B cell (primary cell): ENCODE data around the gene ZNF212. TPM values are rescaled to one million over a fixed set of nuclear protein-coding genes. Genes with fewer than 3 reads are reported as not detected.

Experiments used
- ATAC-seq: fragments of 200-7000 bp; cut with Tn5 transposase; one replicate; pipeline ENCODE4 v1.10.0; 2021; ENCODE audit warnings: low read depth, mild to moderate bottlenecking, moderate number of reproducible peaks, moderate library complexity
- CTCF ChIA-PET: fragments of 350-600 bp; sonication (Branson Sonifier 250); formaldehyde crosslinking; loops from one replicate; lab custom pipeline; 2021; ENCODE audit warnings: antibody characterized with exemption, inconsistent platforms; lab: Charles Lee
- POLR2A ChIA-PET: fragments of 350-600 bp; sonication (Branson Sonifier 250); formaldehyde crosslinking; loops from one replicate; lab custom pipeline; 2021; ENCODE audit warnings: antibody characterized with exemption; lab: Charles Lee
- DNase-seq: peaks from one replicate; pipeline ENCODE4 v3.0.0; 2013
- H2AFZ ChIP-seq: 2 replicates; pipeline ENCODE4 v1.6.1; 2012; ENCODE audit warnings: mild to moderate bottlenecking, low read depth, low read length; ENCODE audit not compliant: insufficient read depth, poor library complexity, severe bottlenecking
- H3K27ac ChIP-seq, 2 donors: 1 replicate in 1 of 2; 2 replicates in 1 of 2; pipeline ENCODE4 v1.5.1; 2012 to 2013; ENCODE audit warnings: low read length in 2 of 2, mild to moderate bottlenecking in 2 of 2, moderate library complexity in 1 of 2
- H3K27me3 ChIP-seq, 4 experiments: fragments of 200-600 bp in 1 of 4; sonication (generic) in 1 of 4; replicated peaks in 1 of 4; 1 replicate in 2 of 4; 2 replicates in 2 of 4; pipeline versions ENCODE4 v1.6.1 to v1.7.0; 2013 to 2016; ENCODE audit warnings: low read length in 3 of 4, mild to moderate bottlenecking in 2 of 4, mixed read lengths in 1 of 4, moderate library complexity in 1 of 4; ENCODE audit not compliant: insufficient read depth in 4 of 4, control insufficient read depth in 3 of 4; ENCODE audit errors: control extremely low read depth in 1 of 4
- H3K36me3 ChIP-seq, 2 experiments: replicated peaks in 1 of 2; 1 replicate in 1 of 2; 2 replicates in 1 of 2; pipeline versions ENCODE4 v1.6.1 to v1.7.1; 2013; ENCODE audit warnings: low read length in 1 of 2; ENCODE audit not compliant: insufficient read depth in 2 of 2, control insufficient read depth in 1 of 2; ENCODE audit errors: control extremely low read depth in 1 of 2, extremely low read depth in 1 of 2
- H3K4me1 ChIP-seq, 2 donors: fragments of 200-600 bp in 1 of 2; sonication (generic) in 1 of 2; 1 replicate in 1 of 2; 2 replicates in 1 of 2; pipeline versions ENCODE4 v1.5.1 to v1.6.1; 2013 to 2017; ENCODE audit warnings: low read length in 2 of 2; ENCODE audit not compliant: control insufficient read depth in 2 of 2, insufficient read depth in 2 of 2
- H3K4me2 ChIP-seq: replicated peaks from 2 replicates; pipeline ENCODE3; 2012; ENCODE audit warnings: mild to moderate bottlenecking, low read depth, low read length; ENCODE audit not compliant: poor library complexity, severe bottlenecking
- H3K4me3 ChIP-seq, 5 experiments: fragments of 200-600 bp in 1 of 5; sonication (generic) in 1 of 5; 1 replicate in 3 of 5; 2 replicates in 2 of 5; pipeline versions ENCODE4 v1.5.1 to v1.7.0; 2011 to 2016; ENCODE audit warnings: low read length in 4 of 5, mild to moderate bottlenecking in 4 of 5, low read depth in 2 of 5, control low read depth in 1 of 5, moderate library complexity in 1 of 5; ENCODE audit not compliant: insufficient read depth in 1 of 5; ENCODE audit errors: control extremely low read depth in 1 of 5, extremely low read depth in 1 of 5
- H3K79me2 ChIP-seq: fragments of 200-600 bp; sonication (generic); one replicate; pipeline ENCODE4 v1.6.0; 2016; ENCODE audit warnings: low read length; ENCODE audit not compliant: control insufficient read depth, insufficient read depth
- H3K9ac ChIP-seq: fragments of 200-600 bp; sonication (generic); 2 replicates; pipeline ENCODE4 v1.6.1; 2017; ENCODE audit warnings: mild to moderate bottlenecking, low read length, moderate library complexity
- H3K9me3 ChIP-seq, 3 donors: one replicate each; pipeline versions ENCODE4 v1.6.1 to v1.7.1; 2013; ENCODE audit warnings: low read length in 2 of 3; ENCODE audit not compliant: control insufficient read depth in 2 of 3, insufficient read depth in 1 of 3; ENCODE audit errors: control extremely low read depth in 1 of 3
- H4K20me1 ChIP-seq: 2 replicates; pipeline ENCODE4 v1.6.0; 2012; ENCODE audit warnings: mild to moderate bottlenecking, low read length; ENCODE audit not compliant: insufficient read depth, control insufficient read depth, poor library complexity, severe bottlenecking
- H3K27ac Mint-ChIP-seq: one replicate; pipeline ENCODE4 v1.8.0; 2021; ENCODE audit warnings: mixed read lengths
- H3K27me3 Mint-ChIP-seq: one replicate; pipeline ENCODE4 v1.8.0; 2021; ENCODE audit warnings: mixed read lengths
- H3K4me1 Mint-ChIP-seq: one replicate; pipeline ENCODE4 v1.8.0; 2021; ENCODE audit warnings: mixed read lengths
- H3K4me3 Mint-ChIP-seq: one replicate; pipeline ENCODE4 v1.8.0; 2021; ENCODE audit warnings: mixed read lengths
- H3K9me3 Mint-ChIP-seq: one replicate; pipeline ENCODE4 v1.8.0; 2022; ENCODE audit warnings: mixed read lengths; ENCODE audit not compliant: insufficient read depth
- EZH2 ChIP-seq: IDR thresholded peaks from 2 replicates; pipeline ENCODE4 v1.6.1; 2012; ENCODE audit warnings: borderline replicate concordance, low read depth, mild to moderate bottlenecking, moderate library complexity, low read length; ENCODE audit not compliant: insufficient read depth, poor library complexity, severe bottlenecking
- WGBS: methylation state at CpG from one replicate; pipeline ENCODE4 v1.1.5; 2013; ENCODE audit warnings: missing lambda C conversion rate; ENCODE audit not compliant: insufficient coverage; 5-methylcytosine and 5-hydroxymethylcytosine counted together
- intact Hi-C: fragments of 100-400 bp; cut with micrococcal nuclease; formaldehyde crosslinking; loops from one replicate; pipeline ENCODE4 v1.10.0; 2022
- polyA plus RNA-seq: library from polyadenylated mRNA; depleted of rRNA; stranded (reverse); fragments of >200 nt; gene quantifications from 2 replicates; pipeline ENCODE4 v1.2.3, GENCODE V29; 2012
- total RNA-seq, 2 donors: library from RNA; stranded (reverse); fragments of 120-200 nt in 1 of 2; gene quantifications; 1 replicate in 1 of 2; 2 replicates in 1 of 2; pipeline versions ENCODE4 v1.2.3 to v1.2.4, GENCODE V29; 2013 to 2022
- TF ChIP-seq, protein P1 (sequence below): fragments of 200-600 bp; IDR thresholded peaks from one replicate; pipeline ENCODE4 v1.8.0; 2022; ENCODE audit warnings: antibody characterized with exemption, mild to moderate bottlenecking

ZNF212 gene
- total and polyA plus RNA-seq, 2 donors (not counting 1 experiment from before 2014, with no cell fraction given): 8.1 to 22.5 TPM

DNA sequence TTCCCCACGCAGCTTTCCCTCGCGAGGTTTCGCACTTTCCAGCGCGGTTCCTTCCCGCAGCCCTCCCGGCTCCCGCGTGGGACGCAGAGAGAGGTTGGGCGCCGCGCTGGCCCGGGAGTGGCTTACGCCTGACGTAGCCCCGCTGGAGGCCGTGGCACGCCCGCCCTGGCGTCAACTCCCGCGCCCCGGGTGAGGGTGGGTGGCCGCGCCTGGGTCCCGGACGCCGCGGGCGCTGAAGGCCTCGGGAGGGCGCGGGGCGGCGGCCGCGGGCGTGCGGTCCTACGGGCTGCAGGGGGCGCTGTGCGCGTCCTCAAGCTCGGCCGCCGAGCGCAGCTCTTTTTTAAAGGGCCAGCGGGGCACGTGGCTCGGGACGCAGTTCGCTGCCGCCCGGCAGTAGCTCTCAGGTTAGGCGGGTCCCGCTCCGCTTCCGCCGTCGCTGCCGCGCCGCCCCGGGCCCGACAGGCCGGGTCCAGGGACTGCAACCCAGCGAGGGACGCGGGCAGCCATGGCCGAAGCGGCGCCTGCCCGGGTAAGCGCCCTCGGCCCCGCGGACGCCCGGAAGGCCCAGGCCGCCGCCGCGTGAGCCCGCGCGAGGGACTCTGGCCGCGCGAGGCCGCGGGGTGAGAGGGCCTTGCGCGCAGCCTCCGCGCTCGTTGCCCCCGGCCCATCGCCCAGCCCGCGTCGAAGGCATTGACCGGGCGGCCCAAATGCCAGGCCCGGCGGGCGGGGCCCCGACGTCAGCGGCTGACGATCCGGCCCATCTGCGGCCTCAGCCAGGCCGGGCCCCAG is 22.6 kb downstream of the ZNF212 start, which contains the start of gene ZNF783:
Gene ZNF783 (plus strand): TSS at position 368 of the 789 bp plus-strand sequence. CDS start 138 bp downstream, at position 506.
- ChIA-PET CTCF (interaction anchor here (0.8 to 5.1 kb wide), 17 partner anchors 9 to 480 kb away, joined by 3 to 34 read pairs (median 4); partner anchors contain the start of genes ZNF282, ZNF398 and ZNF777), POLR2A (interaction anchor here (0.6 to 3.0 kb wide), 10 partner anchors 12 to 510 kb away, joined by 3 to 17 read pairs (median 3); partner anchors contain the start of genes ZNF282 and ZNF398)
- Mint-ChIP-seq H3K4me3 (peak within 1 kb of the TSS; percentile 94), H3K27me3 (no peaks in the 10 kb centered on the region), H3K9me3 (no peaks in the 10 kb centered on the region), H3K27ac (peak within 1 kb of the TSS; percentile 92), H3K4me1 (peaks cover 21% of the 10 kb centered on the region)
- Histone ChIP-seq H3K4me1 (peaks cover 13 to 17% of the 10 kb centered on the region in 2 donors), H3K4me2 (peak within 1 kb of the TSS; percentile 97), H3K9ac (peak within 1 kb of the TSS; percentile 80), H3K79me2 (peaks cover 14% of the 10 kb centered on the region), H3K36me3 (peaks cover 0 to 20% of the 10 kb centered on the region in 2 experiments), H3K27ac (peak within 1 kb of the TSS; percentile 69 to 76), H3K4me3 (peak within 1 kb of the TSS in 4 of 5 experiments; percentile 64 to 75 (median 68)), H2AFZ (peak within 1 kb of the TSS; percentile 84), H3K27me3 (no peaks in the 10 kb centered on the region), H3K9me3 (peaks cover 0 to 3% (median 0%) of the 10 kb centered on the region in 3 donors), H4K20me1 (peaks cover 18% of the 10 kb centered on the region)
- TF ChIP-seq, protein P1, sequence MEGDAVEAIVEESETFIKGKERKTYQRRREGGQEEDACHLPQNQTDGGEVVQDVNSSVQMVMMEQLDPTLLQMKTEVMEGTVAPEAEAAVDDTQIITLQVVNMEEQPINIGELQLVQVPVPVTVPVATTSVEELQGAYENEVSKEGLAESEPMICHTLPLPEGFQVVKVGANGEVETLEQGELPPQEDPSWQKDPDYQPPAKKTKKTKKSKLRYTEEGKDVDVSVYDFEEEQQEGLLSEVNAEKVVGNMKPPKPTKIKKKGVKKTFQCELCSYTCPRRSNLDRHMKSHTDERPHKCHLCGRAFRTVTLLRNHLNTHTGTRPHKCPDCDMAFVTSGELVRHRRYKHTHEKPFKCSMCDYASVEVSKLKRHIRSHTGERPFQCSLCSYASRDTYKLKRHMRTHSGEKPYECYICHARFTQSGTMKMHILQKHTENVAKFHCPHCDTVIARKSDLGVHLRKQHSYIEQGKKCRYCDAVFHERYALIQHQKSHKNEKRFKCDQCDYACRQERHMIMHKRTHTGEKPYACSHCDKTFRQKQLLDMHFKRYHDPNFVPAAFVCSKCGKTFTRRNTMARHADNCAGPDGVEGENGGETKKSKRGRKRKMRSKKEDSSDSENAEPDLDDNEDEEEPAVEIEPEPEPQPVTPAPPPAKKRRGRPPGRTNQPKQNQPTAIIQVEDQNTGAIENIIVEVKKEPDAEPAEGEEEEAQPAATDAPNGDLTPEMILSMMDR: peak; percentile 86
- TF ChIP-seq EZH2: no peak
- under 1% methylated on average over 115 of the region's 115 CpGs for WGBS
- intact Hi-C loops: loop anchor here (1.0 to 10.0 kb wide), 10 partner anchors 23 to 380 kb away; partner anchors contain the start of genes EZH2, PDIA4, ZNF212 and ZNF398
- DNase-seq (peak; percentile 94), ATAC-seq (peak; percentile 93)
